NCI-H146 treated with DMSO at 0.1 percent for 48 hours (cell line): Measurements from ENCODE around the gene MARVELD1.
"Not testable (repeated sequence)": the region's sequence is repeated elsewhere in the genome, so short reads cannot be mapped to it uniquely, and the experiment has no call there.

Source experiments
- DNase-seq: peaks from one replicate; lab custom pipeline; 2025; ENCODE audit not compliant: unreplicated experiment; lab: John Stamatoyannopoulos, UW

Gene MARVELD1

DNA sequence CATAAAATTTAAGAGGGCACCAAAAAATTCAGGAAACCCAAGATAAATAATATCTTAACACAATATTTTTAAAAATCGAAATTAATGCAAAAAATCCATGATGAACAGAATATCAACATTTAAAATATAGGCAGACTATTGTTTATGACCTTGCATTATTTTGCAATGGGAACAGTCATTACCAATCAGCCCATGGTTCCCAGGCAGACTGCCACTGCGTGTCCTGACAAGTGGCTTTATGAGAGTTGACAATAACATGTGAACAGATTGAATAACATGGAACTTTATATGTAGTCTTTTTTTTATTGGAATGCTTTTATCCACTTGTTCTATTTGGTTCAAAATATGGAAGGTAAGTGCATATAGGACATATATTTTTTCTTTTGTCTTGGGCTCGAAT, 23.4 kb upstream of the MARVELD1 start:
- DNase-seq, result no peak

DNA sequence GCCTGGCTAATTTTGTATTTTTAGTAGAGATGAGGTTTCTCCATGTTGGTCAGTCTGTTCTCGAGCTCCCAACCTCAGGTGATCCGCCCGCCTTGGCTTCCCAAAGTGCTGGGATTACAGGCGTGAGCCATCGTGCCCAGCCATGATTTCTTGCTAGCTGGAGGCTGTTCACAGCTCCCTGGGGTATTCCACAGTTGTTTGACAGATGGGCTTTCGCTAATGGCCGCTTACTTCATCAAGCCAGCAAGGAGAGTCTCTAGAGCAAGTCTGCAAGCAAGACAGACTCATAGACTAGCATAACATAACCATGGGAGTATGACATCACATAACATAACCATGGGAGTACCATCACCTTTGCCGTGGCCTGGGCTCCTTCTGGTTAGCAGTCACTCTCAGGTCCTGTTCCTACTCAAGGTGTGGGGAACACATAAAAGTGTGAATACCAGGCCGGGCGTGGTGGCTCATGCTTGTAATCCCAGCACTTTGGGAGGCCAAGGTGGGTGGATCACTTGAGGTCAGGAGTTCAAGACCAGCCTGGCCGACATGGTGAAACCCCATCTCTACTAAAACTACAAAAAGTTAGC, 15.4 kb upstream of the MARVELD1 start:
- not testable (repeated sequence) for DNase-seq

GRCh38 chr10:97701438-97702069, 12.0 kb upstream of the MARVELD1 start:
- DNase-seq, result peak; percentile 62

DNA sequence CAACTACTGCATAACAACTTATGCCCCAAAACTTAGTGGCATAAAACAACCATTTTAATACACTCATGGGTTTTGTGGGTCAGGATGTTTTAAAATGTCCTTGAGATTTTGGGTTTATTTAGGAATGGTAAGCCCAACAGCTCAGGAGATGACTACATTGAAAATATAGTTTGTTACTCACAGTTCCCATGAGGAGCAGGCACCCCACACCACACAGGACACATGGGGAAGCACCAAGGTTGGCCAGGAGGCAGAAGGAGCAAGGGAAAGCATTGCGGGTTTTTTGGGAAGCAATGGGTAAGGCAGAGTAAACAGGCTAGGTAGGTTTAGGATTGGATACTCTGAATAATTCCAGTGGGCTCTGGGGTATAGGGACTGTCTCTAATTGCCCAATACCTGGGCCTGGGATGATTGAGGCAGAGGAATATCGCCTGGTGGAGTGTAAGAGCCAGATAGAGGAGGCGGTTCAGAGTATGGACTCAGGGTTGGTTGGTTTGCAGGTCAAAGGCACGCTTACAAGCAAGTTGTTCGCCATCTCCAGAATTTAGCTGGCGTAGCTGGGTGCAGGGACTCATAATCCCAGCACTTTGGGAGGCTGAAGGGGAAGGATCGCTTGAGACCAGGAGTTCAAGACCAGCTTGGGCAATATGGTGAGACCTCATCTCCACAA, 10.0 kb upstream of the MARVELD1 start:
- no peak for DNase-seq

- no peak for DNase-seq
Observed at GRCh38 chr10:97704341-97704740, 9.2 kb upstream of the MARVELD1 start.

- DNase-seq, result no peak
Observed at GRCh38 chr10:97705006-97705670, 8.4 kb upstream of the MARVELD1 start.

- DNase-seq, result no peak
Observed at GRCh38 chr10:97707134-97707861, 6.2 kb upstream of the MARVELD1 start.

DNA sequence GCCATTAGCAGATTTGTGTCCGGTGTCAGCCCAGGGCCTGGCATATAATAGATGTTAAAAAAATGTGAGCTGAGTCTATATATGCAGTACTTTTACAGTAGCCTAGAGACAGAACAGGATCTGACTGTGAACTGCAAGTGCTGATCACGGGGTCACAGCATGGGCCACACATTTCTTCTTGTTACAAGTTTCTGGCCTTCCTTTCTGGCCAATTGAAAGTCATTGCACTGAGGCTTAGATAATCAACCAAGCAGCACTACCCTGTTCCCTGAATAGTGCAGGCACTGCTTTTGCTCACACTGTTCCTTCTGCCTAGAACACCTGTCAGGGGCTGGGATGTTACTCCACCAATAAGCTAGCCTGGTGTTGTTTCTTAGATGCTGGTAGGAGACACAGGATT, 5.4 kb upstream of the MARVELD1 start:
- DNase-seq, result no peak

DNA sequence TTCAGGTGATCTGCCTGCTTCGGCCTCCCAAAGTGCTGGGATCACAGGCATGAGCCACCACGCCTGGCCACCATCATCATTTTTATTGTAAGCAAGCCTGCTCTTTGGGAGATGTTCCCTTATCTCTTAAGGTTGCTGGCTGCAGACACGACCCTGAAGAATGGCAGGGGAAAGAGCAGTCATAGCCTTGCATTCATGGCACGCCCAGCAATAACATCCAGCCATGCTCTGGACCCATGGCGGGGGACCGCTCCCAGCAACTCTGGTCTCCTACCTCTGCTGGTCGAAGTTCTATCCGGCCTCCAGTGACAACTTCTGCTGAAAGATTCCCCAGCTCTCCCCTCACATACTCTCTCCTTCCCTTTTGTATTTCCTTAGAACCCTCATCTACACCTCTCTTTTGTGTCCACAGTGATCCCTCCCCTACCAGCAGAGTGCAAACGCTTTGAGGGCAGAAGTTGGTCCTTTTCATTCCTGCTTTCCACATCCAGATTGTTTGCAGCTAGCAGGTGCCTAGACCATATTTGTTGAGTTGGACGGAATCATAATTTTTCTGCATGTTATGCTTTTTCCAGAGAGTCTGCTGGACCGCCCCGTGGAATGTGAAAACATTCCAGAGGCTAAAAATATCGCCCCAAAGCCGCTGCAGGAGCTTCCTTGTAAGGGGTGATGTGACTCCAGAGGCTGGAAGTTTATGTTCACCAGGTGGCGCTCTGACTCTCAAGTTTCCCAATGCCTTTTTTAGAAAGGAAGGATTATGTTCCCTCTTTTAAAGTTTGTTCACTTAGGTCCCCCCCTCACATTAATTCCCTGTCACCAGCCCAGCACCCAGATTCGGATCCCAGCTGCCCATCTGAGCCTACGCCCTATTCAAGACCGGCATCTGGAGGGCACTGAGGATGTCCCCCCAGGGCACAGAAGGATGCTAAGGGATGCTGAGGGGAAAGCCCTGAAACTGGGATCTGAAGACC, 4.3 kb upstream of the MARVELD1 start:
- peak; percentile 24 for DNase-seq

DNA sequence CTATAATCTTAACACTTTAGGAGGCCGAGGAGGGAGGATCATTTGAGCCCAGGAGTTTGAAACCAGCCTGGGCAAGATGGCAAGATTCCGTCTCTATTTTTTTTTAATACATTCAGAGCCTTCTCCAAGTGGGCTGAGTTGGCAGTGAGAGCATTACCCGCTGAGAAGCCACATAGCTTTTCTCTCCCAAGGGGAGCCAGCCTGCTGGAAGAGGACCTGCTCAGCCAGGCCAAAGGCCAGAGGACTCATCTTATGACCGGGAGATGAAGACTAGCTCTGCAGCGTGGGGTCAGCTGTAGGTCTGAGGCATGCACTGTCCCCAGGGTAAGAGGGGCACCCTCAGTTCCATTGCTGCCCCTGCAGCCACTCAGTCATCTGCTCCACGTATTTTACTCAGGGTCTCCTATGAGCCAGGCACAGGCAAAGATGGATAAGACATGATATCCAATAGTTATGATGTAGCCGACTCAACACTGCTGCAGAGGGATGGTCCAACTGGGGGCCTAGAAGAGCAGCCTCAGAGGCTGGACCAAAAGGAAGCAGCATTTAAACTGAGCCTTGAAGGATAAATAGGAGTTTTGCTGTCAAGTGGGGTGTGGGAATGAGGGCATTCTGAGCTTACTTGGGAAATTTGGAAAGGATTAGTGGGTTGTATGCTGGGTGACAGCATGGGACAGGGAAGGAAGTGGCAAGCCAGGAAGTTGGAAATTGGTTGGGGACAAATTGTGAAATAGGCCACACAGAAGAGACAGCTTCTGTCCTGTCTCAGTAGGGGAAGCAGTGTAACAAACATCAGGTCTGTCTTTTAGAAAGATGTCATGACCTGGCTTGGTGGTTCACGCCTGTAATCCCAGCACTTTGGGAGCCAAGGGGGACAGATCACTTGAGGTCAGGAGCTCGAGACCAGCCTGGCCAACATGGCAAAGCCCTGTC, 1.6 kb upstream of the MARVELD1 start:
- no peak for DNase-seq

GRCh38 chr10:97713826-97714400, 383 bp downstream of the MARVELD1 start:
- DNase-seq, result peak; percentile 42

GRCh38 chr10:97714401-97715258, 1.1 kb downstream of the MARVELD1 start:
- DNase-seq, result no peak

- no peak for DNase-seq
Observed at GRCh38 chr10:97715259-97715874, 1.8 kb downstream of the MARVELD1 start.

DNA sequence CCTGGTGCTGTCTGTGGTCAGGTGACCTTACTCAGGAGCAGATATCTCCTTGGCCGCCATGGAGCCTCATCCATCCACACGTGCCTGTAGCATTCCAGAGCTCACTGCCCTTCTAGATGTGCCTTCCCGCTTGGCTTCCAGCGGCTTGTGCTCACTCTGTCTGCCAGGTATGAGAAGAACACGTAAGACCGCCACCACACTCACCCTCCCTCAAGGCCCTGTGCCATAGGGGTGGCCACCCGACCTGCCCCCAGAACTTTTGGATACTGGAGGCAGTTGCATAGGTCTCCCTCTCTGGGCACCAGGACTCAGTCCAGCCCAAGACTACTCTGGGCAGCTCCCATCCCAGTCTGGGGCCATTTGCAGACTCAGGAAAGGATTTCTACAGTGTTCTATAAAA, 4.1 kb downstream of the MARVELD1 start:
- no peak for DNase-seq

- DNase-seq, result no peak
Observed at GRCh38 chr10:97718178-97718577, 4.6 kb downstream of the MARVELD1 start.

GRCh38 chr10:97718659-97719142, 5.2 kb downstream of the MARVELD1 start:
- DNase-seq, result no peak

GRCh38 chr10:97719602-97720001, 6.1 kb downstream of the MARVELD1 start:
- no peak for DNase-seq
